Spleen (tissue), 11 donors: Measurements from ENCODE around the gene KPNA1. TPM values are rescaled to one million over a fixed set of nuclear protein-coding genes. Genes with fewer than 3 reads are reported as not detected.

ENCODE experiments used
- DNase-seq: peaks from one replicate; pipeline ENCODE4 v3.0.0-alpha.2; 2020
- H3K27ac ChIP-seq, 8 donors: fragments of 200-600 bp; sonication (generic) in 7 of 8; 1 replicate in 4 of 8; 2 replicates in 4 of 8; pipeline versions ENCODE4 v1.5.0 to v1.8.0; 2016 to 2021; ENCODE audit warnings: inconsistent platforms in 4 of 8, mild to moderate bottlenecking in 4 of 8, moderate library complexity in 1 of 8
- H3K27me3 ChIP-seq, 7 donors: fragments of 200-600 bp; sonication (generic) in 6 of 7; replicated peaks in 1 of 7; 1 replicate in 4 of 7; 2 replicates in 3 of 7; pipeline versions ENCODE4 v1.5.0 to v1.8.0; 2016 to 2021; ENCODE audit warnings: inconsistent platforms in 3 of 7, mild to moderate bottlenecking in 1 of 7
- H3K36me3 ChIP-seq, 6 donors: fragments of 200-600 bp; sonication (generic) in 5 of 6; 1 replicate in 4 of 6; 2 replicates in 2 of 6; pipeline versions ENCODE4 v1.5.0 to v1.8.0; 2016 to 2021; ENCODE audit warnings: inconsistent platforms in 2 of 6
- H3K4me1 ChIP-seq, 6 donors: fragments of 200-600 bp; sonication (generic) in 5 of 6; 1 replicate in 3 of 6; 2 replicates in 3 of 6; pipeline versions ENCODE4 v1.5.0 to v1.8.0; 2016 to 2021; ENCODE audit warnings: inconsistent platforms in 3 of 6
- H3K4me3 ChIP-seq, 8 donors: fragments of 200-600 bp; sonication (generic) in 7 of 8; 1 replicate in 4 of 8; 2 replicates in 4 of 8; pipeline versions ENCODE4 v1.5.0 to v1.8.0; 2016 to 2021; ENCODE audit warnings: inconsistent platforms in 4 of 8, mild to moderate bottlenecking in 4 of 8, moderate library complexity in 2 of 8
- H3K9me3 ChIP-seq, 8 donors: fragments of 200-600 bp; sonication (generic) in 7 of 8; 1 replicate in 4 of 8; 2 replicates in 4 of 8; pipeline versions ENCODE4 v1.5.0 to v1.8.0; 2016 to 2021; ENCODE audit warnings: inconsistent platforms in 4 of 8
- CTCF ChIP-seq, 11 experiments: fragments of 200-600 bp in 7 of 11; fragments of 450-650 bp in 4 of 11; sonication (generic) in 4 of 11; IDR thresholded peaks in 8 of 11; conservative IDR thresholded peaks in 3 of 11; 1 replicate in 7 of 11; 2 replicates in 4 of 11; pipeline versions ENCODE4 v1.4.0 to v1.8.0; 2016 to 2021; ENCODE audit warnings: antibody characterized with exemption in 11 of 11, inconsistent platforms in 4 of 11, mild to moderate bottlenecking in 1 of 11
- POLR2A ChIP-seq, 3 donors: fragments of 450-650 bp; IDR thresholded peaks; one replicate each; pipeline ENCODE4 v1.5.1; 2017; ENCODE audit warnings: antibody characterized with exemption in 3 of 3, mild to moderate bottlenecking in 1 of 3
- POLR2AphosphoS5 ChIP-seq, 3 donors: sonication (generic); formaldehyde crosslinking; IDR thresholded peaks; one replicate each; pipeline ENCODE4 v1.5.1; 2017; ENCODE audit warnings: antibody characterized with exemption in 3 of 3
- WGBS, 5 donors: extraction: QIAGEN DNeasy Blood & Tissue Kit in 3 of 5; methylation state at CpG; one replicate each; pipeline versions ENCODE4 v1.1.5 to v1.1.7; 2013 to 2018; 5-methylcytosine and 5-hydroxymethylcytosine counted together
- intact Hi-C: fragments of 100-400 bp; cut with DNase I; formaldehyde crosslinking; loops from one replicate; pipeline ENCODE4 v1.15.0; 2023; ENCODE audit warnings: low total_unique reads
- polyA plus RNA-seq, 3 donors: library from polyadenylated mRNA; stranded (reverse); fragments of 200-250 nt; gene quantifications; one replicate each; pipeline ENCODE4 v1.2.1, GENCODE V29; 2013
- total RNA-seq, 7 donors: library from RNA; depleted of rRNA in 3 of 7; stranded (reverse); fragments of >200 nt in 3 of 7; fragmentation: NEBNext Ultra II Directional in 4 of 7; extraction: Animal tissue kit (Norgen Biotek cat#: 25700) in 4 of 7; gene quantifications; one replicate each; pipeline versions ENCODE4 v1.1.0 to v1.2.1, GENCODE V29; 2016 to 2021
- donor health status: healthy with polysubstance abuse.
- donor health status: DM: no; HTN: no; CAD: no; lungs with moderate emphysema.
- donor health status: DM: no; HTN: no; CAD: no.
- donor health status: Bipolar disorder and iron deficiency.
- donor health status: healthy.
- donor health status: DM: no; HTN: no; CAD: no.
- donor health status: DM: yes; HTN: yes; CAD: no.

Gene KPNA1
- total and polyA plus RNA-seq, 10 donors = 8.5 to 74.4 (median 45.7) TPM

GRCh38 chr3:122523317-122523716, 8.6 kb upstream of the KPNA1 start:
- H3K36me3 ChIP-seq = peaks cover 0 to 28% (median 10%) of the 10 kb centered on the region in 6 donors
- intact Hi-C loops = no loop called here
- no peak for TF ChIP-seq CTCF (IDR thresholded peaks at IDR 0.05 in 8 of 11, conservative IDR thresholded peaks at IDR 0.05 in 3 of 11)
- no peak for TF ChIP-seq POLR2A (IDR thresholded peaks at IDR 0.05)
- no peaks in the 10 kb centered on the region for H3K27me3 ChIP-seq
- WGBS, 5 donors = 92 to 97% (median 95%) methylated on average over 11 of the region's 11 CpGs
- H3K9me3 ChIP-seq = no peaks in the 10 kb centered on the region
- H3K27ac ChIP-seq = no peak overlapping the region
- no peak for DNase-seq
- H3K4me3 ChIP-seq = no peak overlapping the region
- H3K4me1 ChIP-seq = no peaks in the 10 kb centered on the region

GRCh38 chr3:122520861-122521260, 6.1 kb upstream of the KPNA1 start:
- Histone ChIP-seq H3K4me3 (no peak overlapping the region), H3K9me3 (no peaks in the 10 kb centered on the region), H3K27ac (no peak overlapping the region), H3K36me3 (peaks cover 0 to 4% (median 0%) of the 10 kb centered on the region in 6 donors), H3K27me3 (no peaks in the 10 kb centered on the region), H3K4me1 (no peaks in the 10 kb centered on the region)
- intact Hi-C loops = no loop called here
- no peak for DNase-seq
- TF ChIP-seq POLR2A (IDR thresholded peaks at IDR 0.05) = no peak
- TF ChIP-seq CTCF (IDR thresholded peaks at IDR 0.05 in 8 of 11, conservative IDR thresholded peaks at IDR 0.05 in 3 of 11) = no peak
- no peak for TF ChIP-seq POLR2AphosphoS5 (IDR thresholded peaks at IDR 0.05)
- WGBS, 5 donors = 87 to 97% (median 93%) methylated on average over 4 of the region's 4 CpGs

GRCh38 chr3:122519693-122520092, 5.0 kb upstream of the KPNA1 start:
- TF ChIP-seq POLR2AphosphoS5 (IDR thresholded peaks at IDR 0.05) (no peak), POLR2A (IDR thresholded peaks at IDR 0.05) (no peak), CTCF (IDR thresholded peaks at IDR 0.05 in 8 of 11, conservative IDR thresholded peaks at IDR 0.05 in 3 of 11) (no peak)
- peaks cover 0 to 8% (median 2%) of the 10 kb centered on the region in 6 donors for H3K4me1 ChIP-seq
- H3K4me3 ChIP-seq = no peak overlapping the region
- H3K27ac ChIP-seq = no peak overlapping the region
- intact Hi-C loops = no loop called here
- no peaks in the 10 kb centered on the region for H3K36me3 ChIP-seq
- no peaks in the 10 kb centered on the region for H3K27me3 ChIP-seq
- no peaks in the 10 kb centered on the region for H3K9me3 ChIP-seq
- DNase-seq = no peak

GRCh38 chr3:122516846-122517360, 2.2 kb upstream of the KPNA1 start:
- no peak for TF ChIP-seq CTCF (IDR thresholded peaks at IDR 0.05 in 8 of 11, conservative IDR thresholded peaks at IDR 0.05 in 3 of 11)
- TF ChIP-seq POLR2AphosphoS5 (IDR thresholded peaks at IDR 0.05) = no peak
- TF ChIP-seq POLR2A (IDR thresholded peaks at IDR 0.05) = no peak
- Histone ChIP-seq H3K9me3 (no peaks in the 10 kb centered on the region), H3K4me3 (no peak overlapping the region), H3K27me3 (no peaks in the 10 kb centered on the region), H3K36me3 (no peaks in the 10 kb centered on the region), H3K4me1 (peaks cover 6 to 29% (median 23%) of the 10 kb centered on the region in 6 donors), H3K27ac (no peak overlapping the region)
- intact Hi-C loops = no loop called here
- DNase-seq = no peak
- 81 to 96% (median 87%) methylated on average over 6 of the region's 6 CpGs for WGBS, 5 donors
